Endothelial cell of umbilical vein (primary cell): ENCODE measurements around the gene OPA1. TPM values are rescaled to one million over a fixed set of nuclear protein-coding genes. Genes with fewer than 3 reads are reported as not detected.

ENCODE experiments used
- BruUV-seq: library from RNA; stranded (reverse); fragments of 400-500 nt; replicated peaks from 2 replicates; lab custom pipeline; 2021; lab: Mats Ljungman, UMichigan
- CTCF ChIA-PET: fragments of 300-600, 350-600 bp; sonication (Branson Sonifier 250); formaldehyde crosslinking; loops from one replicate; lab custom pipeline; 2021; ENCODE audit warnings: antibody characterized with exemption, inconsistent platforms; lab: Charles Lee
- POLR2A ChIA-PET: fragments of 300-600, 350-600 bp; sonication (Branson Sonifier 250); formaldehyde crosslinking; loops from one replicate; lab custom pipeline; 2021; ENCODE audit warnings: antibody characterized with exemption, inconsistent platforms; lab: Charles Lee
- DNase-seq: peaks from one replicate; pipeline ENCODE4 v3.0.0-alpha.2; 2011; ENCODE audit warnings: low read depth, low spot score
- FAIRE-seq: peaks from 2 replicates; lab custom pipeline; 2011; peaks lifted over from hg19 to GRCh38; lab: Jason Lieb, UNC
- H2AFZ ChIP-seq: 2 replicates; pipeline ENCODE4 v1.6.0; 2012; ENCODE audit warnings: low read depth, low read length, control low read depth, inconsistent platforms
- H3K27ac ChIP-seq: 2 replicates; pipeline ENCODE4 v1.5.1; 2011; ENCODE audit warnings: low read depth, mild to moderate bottlenecking, control low read depth, low read length, moderate library complexity; ENCODE audit not compliant: insufficient read depth
- H3K27me3 ChIP-seq, 2 experiments: 2 replicates each; pipeline versions ENCODE4 v1.6.0 to v1.6.1; 2011; ENCODE audit warnings: low read length in 2 of 2, mixed read lengths in 1 of 2; ENCODE audit not compliant: control insufficient read depth in 2 of 2, insufficient read depth in 2 of 2
- H3K36me3 ChIP-seq, 2 experiments: 2 replicates in 1 of 2; 3 replicates in 1 of 2; pipeline ENCODE4 v1.5.1; 2011; ENCODE audit warnings: low read length in 2 of 2, mild to moderate bottlenecking in 1 of 2, moderate library complexity in 1 of 2; ENCODE audit not compliant: control insufficient read depth in 2 of 2, insufficient read depth in 2 of 2; ENCODE audit errors: extremely low read depth in 1 of 2
- H3K4me1 ChIP-seq: 3 replicates; pipeline ENCODE4 v1.5.1; 2011; ENCODE audit warnings: mild to moderate bottlenecking, low read length; ENCODE audit not compliant: control insufficient read depth, insufficient read depth; ENCODE audit errors: extremely low read depth
- H3K4me2 ChIP-seq: 2 replicates; pipeline ENCODE4 v1.6.1; 2011; ENCODE audit warnings: low read length, control low read depth, mixed read lengths; ENCODE audit not compliant: insufficient read depth
- H3K4me3 ChIP-seq, 3 experiments: fragments of 200-600 bp in 1 of 3; sonication (generic), shearing (Covaris generic) in 1 of 3; replicated peaks in 1 of 3; 2 replicates each; pipeline ENCODE4 v1.5.1; 2011 to 2016; ENCODE audit warnings: control low read depth in 3 of 3, low read length in 3 of 3, mild to moderate bottlenecking in 2 of 3, inconsistent platforms in 1 of 3, low read depth in 1 of 3, moderate library complexity in 1 of 3; ENCODE audit not compliant: insufficient read depth in 1 of 3
- H3K79me2 ChIP-seq: 2 replicates; pipeline ENCODE4 v1.6.0; 2012; ENCODE audit warnings: low read length, inconsistent platforms; ENCODE audit not compliant: control insufficient read depth, insufficient read depth
- H3K9ac ChIP-seq: replicated peaks from 2 replicates; pipeline ENCODE3; 2011; ENCODE audit warnings: low read length, control low read depth; ENCODE audit not compliant: insufficient read depth; ENCODE audit errors: extremely low read depth
- H3K9me1 ChIP-seq: replicated peaks from 3 replicates; pipeline ENCODE4 v1.6.0; 2011; ENCODE audit warnings: mild to moderate bottlenecking, low read length; ENCODE audit not compliant: control insufficient read depth, insufficient read depth; ENCODE audit errors: extremely low read depth
- H3K9me3 ChIP-seq: replicated peaks from 2 replicates; pipeline ENCODE4 v1.5.1; 2012; ENCODE audit warnings: low read length, inconsistent platforms; ENCODE audit not compliant: control insufficient read depth, insufficient read depth
- H4K20me1 ChIP-seq: replicated peaks from 2 replicates; pipeline ENCODE3; 2011; ENCODE audit warnings: mild to moderate bottlenecking, low read length; ENCODE audit not compliant: control insufficient read depth, insufficient read depth; ENCODE audit errors: extremely low read depth
- CTCF ChIP-seq, 2 donors: IDR thresholded peaks; 1 replicate in 1 of 2; 2 replicates in 1 of 2; pipeline ENCODE4 v1.5.1; 2011; ENCODE audit warnings: low read length in 2 of 2, mild to moderate bottlenecking in 2 of 2, moderate library complexity in 2 of 2, control low read depth in 1 of 2, inconsistent platforms in 1 of 2, low read depth in 1 of 2; ENCODE audit not compliant: insufficient read depth in 1 of 2; ENCODE audit errors: extremely low read depth in 1 of 2
- EZH2 ChIP-seq: IDR thresholded peaks from 2 replicates; pipeline ENCODE4 v1.6.1; 2012; ENCODE audit warnings: borderline replicate concordance, low read depth, mild to moderate bottlenecking, moderate library complexity, low read length, inconsistent platforms; ENCODE audit not compliant: severe bottlenecking
- FOS ChIP-seq: IDR thresholded peaks from 2 replicates; pipeline ENCODE4 v1.6.1; 2011; ENCODE audit warnings: mild to moderate bottlenecking, low read length, moderate library complexity, borderline replicate concordance; ENCODE audit not compliant: insufficient read depth
- GATA2 ChIP-seq: IDR thresholded peaks from 2 replicates; pipeline ENCODE4 v1.7.0; 2011; ENCODE audit warnings: low read depth, mild to moderate bottlenecking, moderate library complexity, mixed read lengths, low read length; ENCODE audit not compliant: insufficient read length, insufficient read depth
- JUN ChIP-seq: IDR thresholded peaks from 2 replicates; pipeline ENCODE4 v1.6.1; 2011; ENCODE audit warnings: borderline replicate concordance, low read depth; ENCODE audit not compliant: insufficient read length, insufficient read depth
- MYC ChIP-seq: IDR thresholded peaks from one replicate; pipeline ENCODE4 v1.6.1; 2011; ENCODE audit warnings: mild to moderate bottlenecking, low read depth, low read length
- POLR2A ChIP-seq: IDR thresholded peaks from 2 replicates; pipeline ENCODE4 v1.6.1; 2012; ENCODE audit warnings: low read depth, mild to moderate bottlenecking, control low read depth, low read length
- POLR2AphosphoS5 ChIP-seq: IDR thresholded peaks from 2 replicates; pipeline ENCODE4 v1.6.1; 2012; ENCODE audit warnings: low read depth, mild to moderate bottlenecking, control low read depth, low read length, moderate library complexity; ENCODE audit not compliant: insufficient read depth
- dilution Hi-C: fragments of 300-500 bp; cut with MboI; formaldehyde crosslinking; loops from one replicate; pipeline ENCODE4 v1.15.0; 2019; ENCODE audit warnings: low sequenced_read_pairs; ENCODE audit not compliant: extremely low pct_ligation_motif_present
- intact Hi-C: fragments of 100-400 bp; cut with micrococcal nuclease; formaldehyde crosslinking; loops from one replicate; pipeline ENCODE4 v1.10.0; 2022
- polyA plus RNA-seq, 4 experiments: library from polyadenylated mRNA; depleted of rRNA in 3 of 4; stranded (reverse) in 3 of 4; unstranded in 1 of 4; fragments of >200 nt; gene quantifications; 2 replicates each; pipeline versions ENCODE4 v1.2.1 to v1.2.3, GENCODE V29; 2011 to 2012; ENCODE audit warnings: missing spikeins in 1 of 4
- total RNA-seq: library from RNA; stranded (reverse); gene quantifications from 2 replicates; pipeline ENCODE4 v1.2.3, GENCODE V29; 2021
- TF ChIP-seq, protein P1 (sequence below): IDR thresholded peaks from 2 replicates; pipeline ENCODE4 v1.6.1; 2011; ENCODE audit not compliant: insufficient read depth, insufficient read length

Gene OPA1
- total and polyA plus RNA-seq, 2 donors (not counting 3 experiments of a cell fraction or from before 2014, with no cell fraction given), result 10.0 to 62.0 TPM

GRCh38 chr3:193729088-193729465 lies 136.1 kb downstream of the OPA1 start:
- H3K9me3 ChIP-seq, result no peaks in the 10 kb centered on the region
- TF ChIP-seq POLR2AphosphoS5 (no peak), MYC (no peak), JUN (no peak), GATA2 (no peak), POLR2A (no peak), EZH2 (no peak), FOS (no peak), CTCF (IDR thresholded peaks at IDR 0.05; ENCODE audit: extremely low read depth in 1 of 2, insufficient read depth in 1 of 2, low read depth in 1 of 2, low read length in 2 of 2) (no peak)
- TF ChIP-seq, protein P1, sequence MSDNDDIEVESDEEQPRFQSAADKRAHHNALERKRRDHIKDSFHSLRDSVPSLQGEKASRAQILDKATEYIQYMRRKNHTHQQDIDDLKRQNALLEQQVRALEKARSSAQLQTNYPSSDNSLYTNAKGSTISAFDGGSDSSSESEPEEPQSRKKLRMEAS, result no peak
- DNase-seq (no peak), FAIRE-seq (no peak)
- BruUV-seq, result no TSS peak
- POLR2A ChIA-PET, result no interaction called here
- H3K27ac ChIP-seq, result no peak overlapping the region
- H3K4me1 ChIP-seq, result no peaks in the 10 kb centered on the region
- dilution Hi-C loops (no loop called here), intact Hi-C loops (no loop called here)
- no peaks in the 10 kb centered on the region for H3K9me1 ChIP-seq
- CTCF ChIA-PET, result no interaction called here
- no peak overlapping the region for H3K4me2 ChIP-seq
- no peaks in the 10 kb centered on the region for H3K79me2 ChIP-seq
- H4K20me1 ChIP-seq, result no peaks in the 10 kb centered on the region
- H3K9ac ChIP-seq, result no peak overlapping the region
- H2AFZ ChIP-seq, result no peak overlapping the region
- H3K4me3 ChIP-seq, result no peak overlapping the region
- H3K36me3 ChIP-seq, result no peaks in the 10 kb centered on the region
- peaks cover 6 to 12% of the 10 kb centered on the region in 2 experiments for H3K27me3 ChIP-seq
